GM08714 (cell line): Measurements from ENCODE around the gene SNX17.
A peak's percentile ranks its signal among the peaks of the same experiment; 100 is the strongest.
"Not testable (repeated sequence)": the region's sequence is repeated elsewhere in the genome, so short reads cannot be mapped to it uniquely, and the experiment has no call there.

Source experiments
- H3K4me3 ChIP-seq: fragments of 200-500 bp; sonication (Bioruptor generic); 2 replicates; pipeline ENCODE4 v1.5.1; 2014; ENCODE audit warnings: mild to moderate bottlenecking, low read length, inconsistent platforms
- ZNF274 ChIP-seq: IDR thresholded peaks from 2 replicates; pipeline ENCODE4 v1.6.1; 2012; ENCODE audit warnings: mild to moderate bottlenecking, low read depth, low read length

SNX17 gene

DNA sequence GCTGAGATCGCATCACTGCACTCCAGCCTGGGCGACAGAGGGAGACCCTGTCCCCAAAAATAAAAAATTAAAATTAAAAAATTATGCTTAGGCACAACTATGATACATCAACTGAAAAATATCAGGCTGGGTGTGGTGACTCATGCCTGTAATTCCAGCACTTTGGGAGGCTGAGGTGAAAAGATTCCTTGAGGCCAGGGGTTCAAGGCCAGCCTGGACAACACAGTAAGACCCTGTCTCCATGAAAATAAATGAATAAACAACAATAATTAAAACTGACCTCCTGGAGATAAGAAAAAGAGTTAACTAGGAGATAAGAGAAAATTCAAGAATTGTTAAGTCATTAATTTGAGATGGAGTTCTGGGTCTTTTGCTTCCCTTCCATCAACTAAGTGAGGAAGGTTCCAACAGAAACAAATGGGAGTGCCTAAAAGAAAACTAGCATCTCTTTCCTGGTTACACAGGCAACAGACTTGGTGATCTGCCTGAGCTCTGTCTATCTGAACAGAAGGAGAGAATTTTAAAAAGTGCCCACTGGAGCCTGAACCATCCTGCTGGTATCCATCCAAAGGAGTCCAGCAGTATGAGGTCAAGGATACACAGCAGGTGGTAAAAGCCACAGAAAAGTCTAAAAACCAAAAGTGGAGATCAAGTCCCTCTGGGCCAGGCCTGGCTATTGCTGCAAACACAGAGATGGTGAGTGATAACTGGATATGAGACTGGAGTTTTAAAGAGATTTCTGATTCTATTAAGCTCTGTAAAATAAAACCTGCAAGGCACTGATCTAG lies 30.1 kb downstream of the SNX17 start:
- no peak for TF ChIP-seq ZNF274
- no peak overlapping the region for H3K4me3 ChIP-seq

DNA sequence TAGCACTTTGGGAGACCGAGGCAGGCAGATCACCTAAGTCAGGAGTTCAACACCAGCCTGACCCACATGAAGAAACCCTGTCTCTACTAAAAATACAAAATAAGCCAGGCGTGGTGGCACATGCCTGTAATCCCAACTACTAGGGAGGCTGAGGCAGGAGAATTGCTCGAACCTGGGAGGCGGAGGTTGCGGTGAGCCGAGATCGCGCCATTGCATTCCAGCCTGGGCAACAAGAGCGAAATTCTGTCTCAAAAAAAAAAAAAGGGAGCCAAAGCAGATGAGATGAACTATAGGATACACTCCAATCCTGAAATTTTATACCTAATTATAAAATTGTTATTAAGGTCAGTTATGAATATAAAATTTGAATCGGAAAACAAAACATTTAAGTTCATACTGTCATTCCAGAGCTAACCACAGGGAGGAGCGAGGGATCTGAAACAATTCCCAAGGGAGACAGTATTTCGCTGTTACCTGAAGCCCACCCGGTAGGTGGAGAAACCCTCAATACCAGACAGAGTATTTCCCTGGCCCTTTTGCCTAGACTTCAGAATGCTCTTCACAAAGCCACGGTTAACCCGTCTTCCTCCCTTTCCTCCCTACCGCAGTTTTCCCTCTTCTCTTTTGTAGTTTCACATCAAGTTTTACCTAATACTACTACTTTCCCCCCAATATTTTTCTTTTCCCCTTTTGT lies 37.5 kb downstream of the SNX17 start:
- no peak for TF ChIP-seq ZNF274
- peak overlapping the region; percentile 90 for H3K4me3 ChIP-seq

DNA sequence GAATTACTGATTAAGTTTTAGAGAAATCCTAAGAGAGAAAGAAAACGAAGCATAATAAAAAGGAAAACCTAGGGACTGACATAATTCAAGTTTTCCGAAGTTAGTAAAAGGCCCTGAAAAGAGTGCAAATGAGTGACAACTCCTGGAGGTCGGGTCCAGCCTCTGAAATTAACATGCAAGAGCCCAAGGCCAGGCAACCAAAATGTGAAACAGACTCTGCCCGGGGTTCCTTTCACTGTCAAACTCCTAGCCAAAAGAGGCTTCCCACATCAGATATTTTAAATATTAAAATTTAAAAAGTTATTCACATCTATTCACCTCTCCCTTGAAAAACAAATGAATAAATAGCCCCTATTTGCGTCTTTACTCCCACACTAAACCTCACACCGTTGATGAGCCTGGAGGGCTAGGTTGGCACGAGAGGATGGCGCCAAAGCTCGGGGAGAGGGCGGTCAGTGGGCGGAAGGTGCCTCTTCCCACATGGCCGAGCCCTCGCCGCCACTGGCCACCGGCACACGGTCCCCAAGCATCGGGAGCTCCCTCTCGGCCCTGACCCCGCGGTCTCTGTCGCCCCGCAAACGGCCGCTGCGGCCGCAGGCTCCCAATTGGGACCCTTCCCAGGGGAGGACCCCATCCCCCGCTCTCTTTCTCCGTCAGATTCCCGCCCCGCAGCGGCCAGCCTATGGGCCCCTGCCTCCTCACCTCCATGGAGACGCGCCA lies 38.3 kb downstream of the SNX17 start:
- no peak for TF ChIP-seq ZNF274
- peak overlapping the region; percentile 90 for H3K4me3 ChIP-seq

DNA sequence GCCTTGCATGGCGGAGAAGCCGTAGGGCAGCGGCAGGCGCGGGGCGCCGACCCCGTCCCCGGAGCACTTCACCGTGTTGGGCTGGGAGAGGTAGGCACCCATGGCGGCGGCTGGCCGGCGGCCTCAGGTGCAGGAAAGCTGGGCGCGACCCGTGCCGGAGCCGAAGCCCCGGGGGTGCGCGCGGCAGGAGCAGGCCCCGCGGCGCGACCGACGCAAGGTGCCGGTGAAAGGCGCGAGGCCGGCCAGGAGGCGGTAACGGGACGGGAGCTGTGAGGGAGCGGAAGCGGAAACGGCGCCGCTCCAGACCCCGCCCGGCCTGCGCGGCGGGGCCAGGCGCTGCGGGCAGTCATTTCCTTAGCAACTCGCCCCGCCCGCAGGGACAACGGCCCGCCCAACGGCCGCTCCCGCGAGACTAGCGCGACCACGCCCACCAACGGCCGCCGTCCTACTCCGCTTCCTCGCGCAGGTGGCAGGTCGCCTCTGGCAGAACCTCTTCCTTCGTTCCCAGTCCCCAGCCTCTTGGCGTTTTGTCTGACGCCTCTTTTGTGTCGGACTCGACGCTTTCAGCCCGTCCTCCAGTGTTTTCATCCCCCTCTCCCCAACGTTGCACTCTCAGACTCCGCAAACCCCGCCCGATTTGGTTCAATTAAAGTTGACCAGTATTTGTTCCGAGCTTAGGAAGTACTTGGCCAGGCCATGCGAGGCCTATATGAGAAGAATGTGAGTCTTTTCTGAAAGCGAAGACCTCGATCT lies 39.1 kb downstream of the SNX17 start, which contains the start of gene PPM1G:
PPM1G (minus strand) TSS at position 271 of the 753 bp plus-strand sequence; CDS start at position 102, 169 bp downstream.
- H3K4me3 ChIP-seq: peak within 1 kb of the TSS; percentile 90
- no peak for TF ChIP-seq ZNF274

DNA sequence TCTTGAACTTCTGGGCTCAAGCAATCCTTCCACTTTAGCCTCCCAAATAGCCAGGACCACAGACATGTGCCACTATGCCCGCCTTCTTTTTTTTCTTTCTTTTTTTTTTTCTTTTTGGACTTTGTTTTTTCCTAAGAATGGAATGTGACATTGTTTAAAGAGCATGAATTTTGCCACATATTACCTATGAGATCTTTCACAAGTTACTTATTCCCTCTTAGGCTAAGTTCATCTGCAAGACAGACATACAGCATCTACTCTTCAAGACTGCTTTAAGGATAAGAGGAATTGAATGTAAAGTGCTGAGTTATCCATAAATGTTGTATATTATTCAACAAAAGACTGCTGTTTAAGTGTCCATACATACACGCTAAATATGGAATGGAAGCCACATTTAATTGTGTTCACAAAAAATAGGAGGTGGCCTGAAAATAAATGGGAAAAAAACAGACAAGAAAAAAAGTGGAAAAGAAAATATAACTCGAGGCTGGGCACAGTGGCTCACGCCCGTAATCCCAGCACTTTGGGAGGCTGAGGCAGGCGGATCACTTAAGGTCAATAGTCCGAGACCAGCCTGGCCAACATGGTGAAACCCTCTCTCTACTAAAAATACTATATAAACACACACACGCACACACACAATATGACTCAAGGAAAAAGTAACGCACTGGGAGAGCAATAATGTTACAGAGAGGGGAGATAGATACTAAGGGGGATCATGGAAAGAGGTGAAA lies 42.2 kb downstream of the SNX17 start:
- H3K4me3 ChIP-seq: no peak overlapping the region
- no peak for TF ChIP-seq ZNF274

DNA sequence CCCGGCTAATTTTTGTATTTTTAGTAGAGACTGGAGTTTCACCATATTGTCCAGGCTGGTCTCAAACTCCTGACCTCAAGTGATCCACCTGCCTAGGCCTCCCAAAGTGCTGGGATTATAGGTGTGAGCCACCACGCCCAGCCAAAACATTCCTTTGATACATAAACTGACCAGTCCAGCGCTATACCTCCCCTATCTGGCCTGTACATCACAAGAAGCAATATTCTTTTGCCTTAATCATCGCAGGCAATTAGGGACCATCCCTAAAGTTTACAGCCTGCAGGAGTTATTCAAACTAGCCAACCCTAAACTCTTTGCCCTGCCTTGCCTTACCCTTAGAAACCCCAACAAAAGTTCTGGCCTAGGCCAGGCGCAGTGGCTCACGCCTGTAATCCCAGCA lies 45.7 kb downstream of the SNX17 start:
- TF ChIP-seq ZNF274: no peak

DNA sequence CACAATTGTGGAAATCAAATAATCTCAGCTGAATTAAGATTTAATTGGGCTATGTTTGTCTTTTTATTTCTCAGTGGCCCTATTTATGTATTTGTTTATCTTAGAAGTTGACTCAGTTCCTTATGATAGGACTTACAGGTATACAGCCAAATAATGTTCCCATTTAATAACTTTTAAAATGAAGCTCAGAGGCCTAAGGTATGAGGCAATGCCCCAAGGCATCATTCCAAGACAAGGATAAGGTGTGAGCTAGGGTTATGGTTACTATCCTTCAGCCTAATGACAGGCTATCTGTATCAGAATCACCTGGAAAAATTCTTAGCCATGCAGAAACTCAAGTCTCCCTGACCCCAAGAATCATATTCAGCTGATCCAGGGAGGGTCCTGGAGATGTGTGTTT lies 50.6 kb downstream of the SNX17 start:
- no peak overlapping the region for H3K4me3 ChIP-seq
- no peak for TF ChIP-seq ZNF274

More for the DNA sequence above, 45.7 kb downstream of the SNX17 start:
- H3K4me3 ChIP-seq: no peak overlapping the region

DNA sequence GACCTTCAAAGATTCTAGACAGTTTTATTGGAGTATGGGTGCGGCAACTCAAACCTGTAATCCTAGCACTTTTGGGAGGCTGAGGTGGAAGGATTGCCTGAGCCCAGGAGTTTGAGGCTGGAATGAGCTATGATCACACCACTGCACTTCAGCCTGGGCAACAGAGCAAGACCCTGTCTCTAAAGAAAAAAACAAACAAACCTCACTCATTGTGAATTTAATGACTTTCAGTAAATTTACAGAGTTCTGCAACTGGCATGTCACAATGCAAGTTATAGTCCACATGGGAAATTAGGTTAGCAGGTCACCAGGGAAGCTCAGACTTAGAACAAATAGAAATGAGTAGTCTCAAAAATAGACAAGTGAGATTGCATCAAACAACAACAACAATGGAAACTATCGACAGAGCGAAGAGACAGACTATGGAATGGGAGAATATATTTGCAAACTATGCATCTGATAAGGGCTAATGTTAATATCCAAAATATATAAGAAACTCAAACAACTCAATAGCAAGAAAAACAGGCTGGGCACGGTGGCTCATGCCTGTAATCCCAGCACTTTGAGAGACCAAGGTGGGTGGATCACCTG lies 51.3 kb downstream of the SNX17 start:
- TF ChIP-seq ZNF274: no peak
- H3K4me3 ChIP-seq: no peak overlapping the region

DNA sequence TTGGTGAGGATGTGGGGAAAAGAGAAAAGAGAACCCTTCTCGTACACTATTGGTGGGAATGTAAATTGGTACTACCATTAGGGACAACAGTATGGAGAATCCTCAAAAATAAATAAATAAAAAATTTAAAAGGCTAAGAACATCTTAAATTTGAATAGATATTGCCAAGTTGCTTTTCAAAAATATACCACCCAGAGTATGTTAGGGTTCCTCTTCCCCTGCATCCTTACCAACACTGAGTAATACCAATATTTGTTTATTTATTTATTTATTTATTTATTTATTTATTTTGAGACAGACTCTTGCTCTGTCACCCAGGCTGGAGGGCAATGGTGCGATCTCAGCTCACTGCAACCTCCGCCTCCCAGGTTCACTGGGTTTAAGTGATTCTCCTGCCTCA lies 52.5 kb downstream of the SNX17 start:
- no peak overlapping the region for H3K4me3 ChIP-seq
- no peak for TF ChIP-seq ZNF274

DNA sequence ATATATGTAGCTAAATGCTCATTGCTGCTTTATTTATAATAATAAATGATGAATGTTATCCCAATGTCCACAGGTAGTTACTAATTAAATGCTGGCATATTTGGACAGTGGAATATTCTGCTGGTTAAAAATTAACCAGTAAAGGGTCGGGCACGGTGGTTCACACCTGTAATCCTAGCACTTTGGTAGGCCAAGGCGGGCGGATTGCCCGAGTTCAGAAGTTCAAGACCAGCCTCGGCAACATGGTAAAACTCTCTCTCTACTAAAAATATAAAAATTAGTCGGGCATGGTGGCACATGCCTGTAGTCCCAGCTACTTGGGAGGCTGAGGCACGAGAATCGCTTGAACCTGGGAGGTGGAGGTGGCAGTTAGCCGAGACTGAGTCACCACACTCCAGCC lies 54.6 kb downstream of the SNX17 start:
- H3K4me3 ChIP-seq: not testable (repeated sequence)
